Colonic mucosa (tissue), 4 donors: ENCODE measurements around the gene AK8. TPM values are rescaled to one million over a fixed set of nuclear protein-coding genes. Genes with fewer than 3 reads are reported as not detected.

Experiments used
- DNase-seq: peaks from one replicate; pipeline ENCODE4 v3.0.0-alpha.2; 2020
- H3K27ac ChIP-seq: fragments of 200-600 bp; one replicate; pipeline ENCODE4 v1.8.0; 2021
- H3K27me3 ChIP-seq: fragments of 200-600 bp; one replicate; pipeline ENCODE4 v1.8.0; 2021
- H3K36me3 ChIP-seq: fragments of 200-600 bp; one replicate; pipeline ENCODE4 v1.8.0; 2021
- H3K4me1 ChIP-seq: fragments of 200-600 bp; one replicate; pipeline ENCODE4 v1.8.0; 2021; ENCODE audit warnings: mild to moderate bottlenecking
- H3K4me3 ChIP-seq: fragments of 200-600 bp; one replicate; pipeline ENCODE4 v1.8.0; 2021
- H3K9ac ChIP-seq, 2 donors: one replicate each; pipeline ENCODE4 v1.7.0; 2013; ENCODE audit warnings: control low read depth in 2 of 2, low read depth in 2 of 2, low read length in 2 of 2
- H3K9me3 ChIP-seq: fragments of 200-600 bp; one replicate; pipeline ENCODE4 v1.8.0; 2021
- CTCF ChIP-seq: fragments of 200-600 bp; IDR thresholded peaks from one replicate; pipeline ENCODE4 v1.8.0; 2022; ENCODE audit warnings: antibody characterized with exemption, mild to moderate bottlenecking
- intact Hi-C: fragments of 100-400 bp; cut with DNase I; formaldehyde crosslinking; loops from one replicate; pipeline ENCODE4 v1.14.1; 2022
- total RNA-seq, 2 donors: library from RNA; stranded (reverse); fragmentation: NEBNext Ultra II Directional in 1 of 2; extraction: Animal tissue kit (Norgen Biotek cat#: 25700) in 1 of 2; gene quantifications; one replicate each; pipeline ENCODE4 v1.2.1, GENCODE V29; 2021
- donor health status: healthy.
- donor health status: DM: no; HTN: no; CAD: no.
- donor health status: DM: no; HTN: no; CAD: no.

Gene AK8
- under 1 TPM; 0.16 to 0.59 TPM for total RNA-seq

GRCh38 chr9:132877824-132878694 is at the start of gene AK8:
Gene AK8, minus strand, starts transcription at chr9:132878284. Its CDS starts 29 bp downstream, at chr9:132878255.
- intact Hi-C loops = no loop called here
- no peaks in the 10 kb centered on the region for H3K36me3 ChIP-seq

GRCh38 chr9:132927704-132928103 is 49.6 kb upstream of the AK8 start:
- no peak overlapping the region for H3K27ac ChIP-seq
- DNase-seq = no peak
- H3K4me1 ChIP-seq = no peaks in the 10 kb centered on the region
- H3K36me3 ChIP-seq = peaks cover 3% of the 10 kb centered on the region
- no peak for TF ChIP-seq CTCF
- H3K9me3 ChIP-seq = no peaks in the 10 kb centered on the region
- intact Hi-C loops = no loop called here
- H3K9ac ChIP-seq = no peak overlapping the region
- H3K27me3 ChIP-seq = no peaks in the 10 kb centered on the region
- no peak overlapping the region for H3K4me3 ChIP-seq

More at GRCh38 chr9:132877824-132878694, at the start of gene AK8:
- peak within 1 kb of the TSS; percentile 61 for H3K4me3 ChIP-seq
- H3K4me1 ChIP-seq = no peaks in the 10 kb centered on the region
- DNase-seq = peak; percentile 68
- no peak within 1 kb of the TSS for H3K27ac ChIP-seq
- TF ChIP-seq CTCF = no peak
- H3K9ac ChIP-seq = peak within 1 kb of the TSS; percentile 83 to 95
- H3K9me3 ChIP-seq = no peaks in the 10 kb centered on the region
- no peaks in the 10 kb centered on the region for H3K27me3 ChIP-seq

- H3K9me3 ChIP-seq = no peaks in the 10 kb centered on the region
- no peak for TF ChIP-seq CTCF
- H3K36me3 ChIP-seq = peaks cover 28% of the 10 kb centered on the region
- DNase-seq = no peak
- H3K27me3 ChIP-seq = no peaks in the 10 kb centered on the region
- H3K4me1 ChIP-seq = no peaks in the 10 kb centered on the region
- H3K4me3 ChIP-seq = no peak overlapping the region
- intact Hi-C loops = no loop called here
- no peak overlapping the region for H3K27ac ChIP-seq
- no peak overlapping the region for H3K9ac ChIP-seq
These were observed 45.3 kb upstream of the AK8 start for GRCh38 chr9:132923346-132923902.

GRCh38 chr9:132919614-132920268 is 41.7 kb upstream of the AK8 start:
- H3K36me3 ChIP-seq = peaks cover 28% of the 10 kb centered on the region
- no peaks in the 10 kb centered on the region for H3K9me3 ChIP-seq
- no peak for DNase-seq
- H3K27me3 ChIP-seq = no peaks in the 10 kb centered on the region
- no peak overlapping the region for H3K4me3 ChIP-seq
- H3K4me1 ChIP-seq = no peaks in the 10 kb centered on the region
- H3K27ac ChIP-seq = no peak overlapping the region
- intact Hi-C loops = no loop called here
- H3K9ac ChIP-seq = no peak overlapping the region
- TF ChIP-seq CTCF = no peak

GRCh38 chr9:132914924-132915323 is 36.8 kb upstream of the AK8 start:
- intact Hi-C loops = no loop called here

More at GRCh38 chr9:132914924-132915323, 36.8 kb upstream of the AK8 start:
- Histone ChIP-seq H3K27me3 (no peaks in the 10 kb centered on the region), H3K4me1 (no peaks in the 10 kb centered on the region), H3K27ac (no peak overlapping the region), H3K36me3 (peaks cover 3% of the 10 kb centered on the region), H3K4me3 (no peak overlapping the region), H3K9me3 (no peaks in the 10 kb centered on the region), H3K9ac (no peak overlapping the region)
- no peak for DNase-seq
- no peak for TF ChIP-seq CTCF
